Measurements from ENCODE around the gene ARHGAP26. TPM values are rescaled to one million over a fixed set of nuclear protein-coding genes. Genes with fewer than 3 reads are reported as not detected.
A peak's percentile ranks its signal among the peaks of the same experiment; 100 is the strongest.

Gene ARHGAP26
- total and polyA plus RNA-seq, 2 donors (not counting 3 experiments of a cell fraction or from before 2014, with no cell fraction given): 3.1 to 16.2 TPM

DNA sequence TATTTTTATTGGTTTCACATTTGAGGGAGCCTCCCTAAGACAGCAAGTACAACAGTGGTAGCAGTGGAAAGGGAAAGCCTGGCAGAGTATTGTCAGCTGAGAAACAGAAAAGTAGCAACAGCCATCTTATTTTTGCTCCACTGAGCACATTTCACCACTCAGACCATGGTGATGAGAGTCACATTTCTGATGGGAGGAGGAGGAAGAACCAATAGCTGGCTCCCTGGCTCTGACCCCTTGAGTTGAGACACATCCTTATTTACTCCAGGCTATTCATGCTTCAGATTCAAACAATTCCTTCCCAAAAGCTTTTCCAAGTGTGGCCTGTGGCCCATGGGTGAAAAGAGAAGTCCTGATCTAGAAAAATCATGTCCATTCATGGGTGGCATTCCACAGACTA, 236.3 kb downstream of the ARHGAP26 start:
- no peak overlapping the region for H2AFZ ChIP-seq (ENCODE audit: low read depth, low read length)
- H3K9me3 ChIP-seq (replicated peaks; ENCODE audit: control insufficient read depth, insufficient read depth, low read length): no peaks in the 10 kb centered on the region
- H3K27me3 ChIP-seq (ENCODE audit: control insufficient read depth in 2 of 2, insufficient read depth in 2 of 2, low read length in 2 of 2): no peaks in the 10 kb centered on the region
- H3K4me2 ChIP-seq (ENCODE audit: insufficient read depth, low read length): no peak overlapping the region
- POLR2A ChIA-PET: no interaction called here
- no peaks in the 10 kb centered on the region for H3K36me3 ChIP-seq (ENCODE audit: control insufficient read depth in 2 of 2, extremely low read depth in 1 of 2, insufficient read depth in 2 of 2, low read length in 2 of 2)
- H3K79me2 ChIP-seq (ENCODE audit: control insufficient read depth, insufficient read depth, low read length): no peaks in the 10 kb centered on the region
- peaks cover 22% of the 10 kb centered on the region for H3K4me1 ChIP-seq (ENCODE audit: control insufficient read depth, extremely low read depth, insufficient read depth, low read length)
- no peaks in the 10 kb centered on the region for H4K20me1 ChIP-seq (replicated peaks; ENCODE audit: control insufficient read depth, extremely low read depth, insufficient read depth, low read length)
- BruUV-seq (replicated peaks): no TSS peak
- TF ChIP-seq FOS (IDR thresholded peaks at IDR 0.05; ENCODE audit: borderline replicate concordance, insufficient read depth, low read length) (no peak), JUN (IDR thresholded peaks at IDR 0.05; ENCODE audit: borderline replicate concordance, insufficient read depth, insufficient read length, low read depth) (no peak), GATA2 (IDR thresholded peaks at IDR 0.05; ENCODE audit: insufficient read depth, insufficient read length, low read depth, low read length) (no peak), MYC (IDR thresholded peaks at IDR 0.05; ENCODE audit: low read depth, low read length) (no peak), EZH2 (IDR thresholded peaks at IDR 0.05; ENCODE audit: borderline replicate concordance, low read depth, low read length, severe bottlenecking) (no peak), POLR2AphosphoS5 (IDR thresholded peaks at IDR 0.05; ENCODE audit: insufficient read depth, low read depth, low read length) (no peak), POLR2A (IDR thresholded peaks at IDR 0.05; ENCODE audit: low read depth, low read length) (no peak)
- TF ChIP-seq, protein P1, sequence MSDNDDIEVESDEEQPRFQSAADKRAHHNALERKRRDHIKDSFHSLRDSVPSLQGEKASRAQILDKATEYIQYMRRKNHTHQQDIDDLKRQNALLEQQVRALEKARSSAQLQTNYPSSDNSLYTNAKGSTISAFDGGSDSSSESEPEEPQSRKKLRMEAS (IDR thresholded peaks at IDR 0.05; ENCODE audit: insufficient read depth, insufficient read length): no peak
- TF ChIP-seq, protein P2, sequence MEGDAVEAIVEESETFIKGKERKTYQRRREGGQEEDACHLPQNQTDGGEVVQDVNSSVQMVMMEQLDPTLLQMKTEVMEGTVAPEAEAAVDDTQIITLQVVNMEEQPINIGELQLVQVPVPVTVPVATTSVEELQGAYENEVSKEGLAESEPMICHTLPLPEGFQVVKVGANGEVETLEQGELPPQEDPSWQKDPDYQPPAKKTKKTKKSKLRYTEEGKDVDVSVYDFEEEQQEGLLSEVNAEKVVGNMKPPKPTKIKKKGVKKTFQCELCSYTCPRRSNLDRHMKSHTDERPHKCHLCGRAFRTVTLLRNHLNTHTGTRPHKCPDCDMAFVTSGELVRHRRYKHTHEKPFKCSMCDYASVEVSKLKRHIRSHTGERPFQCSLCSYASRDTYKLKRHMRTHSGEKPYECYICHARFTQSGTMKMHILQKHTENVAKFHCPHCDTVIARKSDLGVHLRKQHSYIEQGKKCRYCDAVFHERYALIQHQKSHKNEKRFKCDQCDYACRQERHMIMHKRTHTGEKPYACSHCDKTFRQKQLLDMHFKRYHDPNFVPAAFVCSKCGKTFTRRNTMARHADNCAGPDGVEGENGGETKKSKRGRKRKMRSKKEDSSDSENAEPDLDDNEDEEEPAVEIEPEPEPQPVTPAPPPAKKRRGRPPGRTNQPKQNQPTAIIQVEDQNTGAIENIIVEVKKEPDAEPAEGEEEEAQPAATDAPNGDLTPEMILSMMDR (IDR thresholded peaks at IDR 0.05; ENCODE audit: extremely low read depth in 1 of 2, insufficient read depth in 1 of 2, low read depth in 1 of 2, low read length in 2 of 2): no peak
- no peak for DNase-seq (ENCODE audit: low read depth, low spot score)
- FAIRE-seq: peak; percentile 15
- no peaks in the 10 kb centered on the region for H3K9me1 ChIP-seq (replicated peaks; ENCODE audit: control insufficient read depth, extremely low read depth, insufficient read depth, low read length)
- no peak overlapping the region for H3K9ac ChIP-seq (replicated peaks; ENCODE audit: extremely low read depth, insufficient read depth, low read length)
- CTCF ChIA-PET: interaction anchor here (0.7 to 1.3 kb wide), 2 partner anchors 81 to 559 kb away, joined by 4 to 6 read pairs; no protein-coding TSS in a partner anchor
- intact Hi-C loops (cut with micrococcal nuclease): loop anchor here (10.0 kb wide), 1 partner anchor 578 kb away; no protein-coding TSS in a partner anchor
- no peak overlapping the region for H3K27ac ChIP-seq (ENCODE audit: insufficient read depth, low read depth, low read length)
- no peak overlapping the region for H3K4me3 ChIP-seq (replicated peaks in 1 of 3; ENCODE audit: insufficient read depth in 1 of 3, low read depth in 1 of 3, low read length in 3 of 3)
- dilution Hi-C loops (cut with MboI; ENCODE audit: extremely low pct_ligation_motif_present, low sequenced_read_pairs): no loop called here
